DOHH2 (cell line): ENCODE results near the gene VGLL4.
"Not testable (repeated sequence)": the region's sequence is repeated elsewhere in the genome, so short reads cannot be mapped to it uniquely, and the experiment has no call there.

Source experiments
- H3F3A ChIP-seq: fragments of 200-600 bp; sonication (generic), shearing (Covaris generic); 2 replicates; pipeline ENCODE4 v1.6.0; 2016; ENCODE audit warnings: antibody characterized with exemption, mild to moderate bottlenecking; ENCODE audit not compliant: control insufficient read depth, insufficient read depth
- H3K27ac ChIP-seq: fragments of 200-600 bp; sonication (generic); 2 replicates; pipeline ENCODE4 v1.5.1; 2014; ENCODE audit warnings: low read depth, mild to moderate bottlenecking, low read length, moderate library complexity
- H3K27me3 ChIP-seq: fragments of 200-600 bp; sonication (generic); 2 replicates; pipeline ENCODE4 v1.6.1; 2014; ENCODE audit warnings: mild to moderate bottlenecking, low read length, mixed read lengths; ENCODE audit not compliant: control insufficient read depth
- H3K36me3 ChIP-seq: fragments of 200-600 bp; sonication (generic); 2 replicates; pipeline ENCODE4 v1.6.1; 2014; ENCODE audit warnings: mild to moderate bottlenecking, low read length, moderate library complexity, mixed read lengths; ENCODE audit not compliant: control insufficient read depth
- H3K4me1 ChIP-seq: fragments of 200-600 bp; sonication (generic); 2 replicates; pipeline ENCODE4 v1.6.1; 2014; ENCODE audit warnings: mild to moderate bottlenecking, low read length, mixed read lengths; ENCODE audit not compliant: control insufficient read depth
- H3K4me2 ChIP-seq: fragments of 200-600 bp; sonication (generic); 2 replicates; pipeline ENCODE4 v1.6.0; 2014; ENCODE audit warnings: mild to moderate bottlenecking, low read length, moderate library complexity
- H3K4me3 ChIP-seq: fragments of 200-600 bp; sonication (generic); 2 replicates; pipeline ENCODE4 v1.5.1; 2014; ENCODE audit warnings: mild to moderate bottlenecking, low read length, mixed read lengths
- H3K79me2 ChIP-seq: fragments of 200-600 bp; sonication (generic); 2 replicates; pipeline ENCODE4 v1.6.1; 2014; ENCODE audit warnings: mild to moderate bottlenecking, low read length, mixed read lengths; ENCODE audit not compliant: control insufficient read depth
- H3K9me2 ChIP-seq: fragments of 200-600 bp; sonication (generic); replicated peaks from 2 replicates; pipeline ENCODE4 v1.6.1; 2014; ENCODE audit warnings: mild to moderate bottlenecking, low read length, mixed read lengths; ENCODE audit not compliant: control insufficient read depth
- H3K9me3 ChIP-seq: fragments of 200-600 bp; sonication (generic); 2 replicates; pipeline ENCODE4 v1.6.1; 2014; ENCODE audit warnings: antibody characterized with exemption, low read length, mixed read lengths; ENCODE audit not compliant: control insufficient read depth, insufficient read depth
- H4K20me1 ChIP-seq: fragments of 200-600 bp; sonication (generic); 2 replicates; pipeline ENCODE4 v1.6.0; 2014; ENCODE audit warnings: low read depth, mild to moderate bottlenecking, antibody characterized with exemption, low read length, moderate library complexity; ENCODE audit not compliant: control insufficient read depth, insufficient read depth
- EZH2phosphoT487 ChIP-seq: fragments of 200-600 bp; sonication (generic); IDR thresholded peaks from 2 replicates; pipeline ENCODE4 v1.6.1; 2017; ENCODE audit warnings: borderline replicate concordance, mild to moderate bottlenecking, antibody characterized with exemption, low read length, moderate library complexity, mixed read lengths
- TF ChIP-seq, protein P1 (sequence below): fragments of 200-600 bp; sonication (generic); IDR thresholded peaks from one replicate; pipeline ENCODE4 v1.5.1; 2014; ENCODE audit warnings: antibody characterized with exemption, mild to moderate bottlenecking, low read depth, low read length; ENCODE audit not compliant: poor library complexity, severe bottlenecking

Gene VGLL4

DNA sequence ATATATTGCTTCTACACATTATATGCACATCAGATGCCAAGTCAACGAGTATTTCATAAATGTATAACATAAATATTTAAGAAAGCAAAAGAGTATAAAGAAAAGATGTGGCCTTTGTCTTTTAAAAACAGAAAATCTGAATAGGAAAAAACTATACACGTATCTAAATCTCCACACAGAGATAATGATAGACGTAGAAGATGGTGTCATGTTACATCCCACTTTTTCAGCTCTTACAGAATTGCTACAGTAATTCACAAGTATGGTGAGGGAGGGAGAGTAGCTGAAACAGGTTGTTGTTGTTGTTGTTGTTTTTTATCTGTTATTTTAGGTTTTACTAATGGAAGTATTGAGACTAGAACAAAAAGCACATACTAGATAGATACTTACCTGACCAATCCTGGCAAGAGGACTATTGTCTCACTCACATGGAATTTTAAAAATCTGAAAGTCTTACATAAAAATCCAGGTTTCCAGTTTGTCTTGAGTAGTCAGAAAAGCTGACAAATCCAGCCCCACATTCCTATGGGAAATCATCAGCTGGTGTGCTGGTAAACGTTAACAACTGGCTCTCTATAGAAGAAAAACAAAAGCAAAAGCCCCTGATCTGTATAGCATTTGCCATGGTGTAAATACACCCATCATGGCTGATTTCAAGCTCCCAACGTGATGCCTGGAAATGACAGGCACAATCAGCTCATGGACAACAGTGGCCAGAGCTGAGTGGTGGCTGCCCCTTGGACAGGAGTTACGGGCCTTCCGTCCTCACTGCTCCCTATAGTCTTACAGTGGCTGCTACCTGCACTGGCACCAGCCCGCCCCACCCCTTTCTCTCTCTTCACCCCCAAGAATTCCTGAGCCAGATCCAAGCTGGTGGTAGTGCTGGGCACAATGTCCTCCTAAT lies 47.4 kb upstream of the VGLL4 start:
- no peak overlapping the region for H3K27ac ChIP-seq
- H4K20me1 ChIP-seq, result peaks cover 3% of the 10 kb centered on the region; the same call in 1 of the 2 replicates
- H3K9me2 ChIP-seq, result no peaks in the 10 kb centered on the region
- no peaks in the 10 kb centered on the region for H3K27me3 ChIP-seq
- TF ChIP-seq, protein P1, sequence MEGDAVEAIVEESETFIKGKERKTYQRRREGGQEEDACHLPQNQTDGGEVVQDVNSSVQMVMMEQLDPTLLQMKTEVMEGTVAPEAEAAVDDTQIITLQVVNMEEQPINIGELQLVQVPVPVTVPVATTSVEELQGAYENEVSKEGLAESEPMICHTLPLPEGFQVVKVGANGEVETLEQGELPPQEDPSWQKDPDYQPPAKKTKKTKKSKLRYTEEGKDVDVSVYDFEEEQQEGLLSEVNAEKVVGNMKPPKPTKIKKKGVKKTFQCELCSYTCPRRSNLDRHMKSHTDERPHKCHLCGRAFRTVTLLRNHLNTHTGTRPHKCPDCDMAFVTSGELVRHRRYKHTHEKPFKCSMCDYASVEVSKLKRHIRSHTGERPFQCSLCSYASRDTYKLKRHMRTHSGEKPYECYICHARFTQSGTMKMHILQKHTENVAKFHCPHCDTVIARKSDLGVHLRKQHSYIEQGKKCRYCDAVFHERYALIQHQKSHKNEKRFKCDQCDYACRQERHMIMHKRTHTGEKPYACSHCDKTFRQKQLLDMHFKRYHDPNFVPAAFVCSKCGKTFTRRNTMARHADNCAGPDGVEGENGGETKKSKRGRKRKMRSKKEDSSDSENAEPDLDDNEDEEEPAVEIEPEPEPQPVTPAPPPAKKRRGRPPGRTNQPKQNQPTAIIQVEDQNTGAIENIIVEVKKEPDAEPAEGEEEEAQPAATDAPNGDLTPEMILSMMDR, result no peak
- no peak for TF ChIP-seq EZH2phosphoT487
- peaks cover 59% of the 10 kb centered on the region for H3K79me2 ChIP-seq
- H3K4me2 ChIP-seq, result no peak overlapping the region
- peaks cover 21% of the 10 kb centered on the region for H3K36me3 ChIP-seq
- H3F3A ChIP-seq, result no peaks in the 10 kb centered on the region
- H3K9me3 ChIP-seq, result no peaks in the 10 kb centered on the region
- H3K4me3 ChIP-seq, result no peak overlapping the region
- no peaks in the 10 kb centered on the region for H3K4me1 ChIP-seq

DNA sequence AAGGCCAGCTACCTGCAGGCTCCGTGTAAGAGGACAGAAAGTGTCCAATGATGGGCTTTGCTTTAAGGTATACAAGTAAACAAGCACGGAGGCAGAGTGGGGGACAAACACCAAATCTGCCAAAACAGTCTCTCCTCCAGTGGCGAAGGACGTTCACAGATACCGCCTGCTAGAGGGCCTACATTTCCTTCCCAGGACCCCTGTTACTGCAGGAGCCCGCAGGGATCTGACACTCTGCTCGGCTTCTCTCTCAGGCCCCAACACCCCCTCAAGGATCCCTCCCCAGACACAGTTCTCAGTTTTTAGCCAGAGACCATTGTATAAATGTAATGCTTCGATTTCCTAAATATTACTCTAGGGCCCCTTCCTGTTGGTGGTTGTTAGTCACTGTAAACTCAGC lies 46.0 kb upstream of the VGLL4 start:
- no peaks in the 10 kb centered on the region for H3F3A ChIP-seq
- peaks cover 59% of the 10 kb centered on the region for H3K79me2 ChIP-seq
- no peaks in the 10 kb centered on the region; the same call in 1 of the 2 replicates for H4K20me1 ChIP-seq
- H3K36me3 ChIP-seq, result peaks cover 21% of the 10 kb centered on the region
- no peak overlapping the region for H3K4me2 ChIP-seq
- no peak overlapping the region for H3K27ac ChIP-seq
- H3K9me2 ChIP-seq, result no peaks in the 10 kb centered on the region
- H3K4me3 ChIP-seq, result no peak overlapping the region
- TF ChIP-seq, protein P1, result no peak
- TF ChIP-seq EZH2phosphoT487, result no peak
- H3K9me3 ChIP-seq, result no peaks in the 10 kb centered on the region
- H3K27me3 ChIP-seq, result no peaks in the 10 kb centered on the region
- no peaks in the 10 kb centered on the region for H3K4me1 ChIP-seq

DNA sequence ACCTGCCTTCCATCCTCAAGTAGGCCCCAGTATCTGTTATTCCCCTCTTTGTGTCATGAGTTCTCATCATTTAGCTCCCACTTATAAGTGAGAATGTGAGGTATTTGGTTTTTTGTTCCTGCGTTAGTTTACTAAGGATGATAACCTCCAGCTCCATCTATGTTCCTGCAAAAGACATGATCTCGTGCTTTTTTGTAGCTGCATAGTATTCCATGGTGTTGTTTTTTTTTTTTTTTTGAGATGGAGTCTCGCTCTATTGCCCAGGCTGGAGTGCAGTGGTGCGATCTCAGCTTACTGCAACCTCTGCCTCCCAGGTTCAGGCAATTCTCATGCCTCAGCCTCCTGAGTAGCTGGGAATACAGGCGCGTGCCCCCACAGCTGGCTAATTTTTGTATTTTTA lies 41.3 kb upstream of the VGLL4 start:
- not testable (repeated sequence) for H3K9me2 ChIP-seq, H3K36me3 ChIP-seq, H3K4me1 ChIP-seq, H3K9me3 ChIP-seq, H3F3A ChIP-seq, H3K27me3 ChIP-seq, H3K4me2 ChIP-seq, H3K27ac ChIP-seq, H3K4me3 ChIP-seq, H4K20me1 ChIP-seq
- H3K79me2 ChIP-seq, result peaks cover 52% of the 10 kb centered on the region

DNA sequence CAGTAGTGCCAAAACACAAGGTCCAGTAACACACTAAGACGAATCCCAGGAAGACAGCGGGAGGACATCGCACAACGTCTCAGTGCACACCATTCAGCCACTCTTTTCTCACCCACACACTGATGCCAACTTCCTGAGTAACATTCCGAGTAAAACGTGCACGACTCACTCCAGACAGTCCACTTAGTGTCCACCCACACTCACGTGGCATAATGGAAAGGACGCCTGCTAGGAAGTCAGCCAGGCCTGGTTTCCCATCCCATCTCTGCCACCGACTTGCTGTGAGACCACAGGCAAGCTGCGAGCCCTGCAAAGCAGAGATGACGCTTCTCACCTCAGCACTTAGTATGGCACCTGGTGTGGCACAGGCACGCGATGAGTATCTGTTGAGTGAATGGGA lies 36.8 kb upstream of the VGLL4 start:
- peaks cover 51% of the 10 kb centered on the region for H3K79me2 ChIP-seq
- H3K27me3 ChIP-seq, result no peaks in the 10 kb centered on the region
- H3K9me2 ChIP-seq, result no peaks in the 10 kb centered on the region
- peaks cover 2% of the 10 kb centered on the region; the same call in 1 of the 2 replicates for H3K36me3 ChIP-seq
- no peak overlapping the region for H3K27ac ChIP-seq
- no peaks in the 10 kb centered on the region for H3F3A ChIP-seq
- 0 out of 2 replicates have a peak, but pooled peaks cover 3% of the 10 kb centered on the region for H4K20me1 ChIP-seq
- H3K4me1 ChIP-seq, result peaks cover 6% of the 10 kb centered on the region; the same call in 1 of the 2 replicates
- TF ChIP-seq, protein P1, result no peak
- no peak for TF ChIP-seq EZH2phosphoT487
- H3K4me3 ChIP-seq, result no peak overlapping the region
- H3K4me2 ChIP-seq, result no peak overlapping the region
- H3K9me3 ChIP-seq, result no peaks in the 10 kb centered on the region
